GM10248 (cell line): ENCODE results near the gene WDFY1.
"Not testable (repeated sequence)": the region's sequence is repeated elsewhere in the genome, so short reads cannot be mapped to it uniquely, and the experiment has no call there.

Experiments used
- CTCF ChIA-PET: fragments of 300-600 bp; sonication (Branson Sonifier 250); formaldehyde crosslinking; extraction: SDS; loops from one replicate; lab custom pipeline; 2021; ENCODE audit warnings: antibody characterized with exemption; lab: Yijun Ruan, JAX
- POLR2A ChIA-PET: fragments of 350-650 bp; sonication (Branson Sonifier 250); formaldehyde crosslinking; extraction: SDS; loops from one replicate; lab custom pipeline; 2020; ENCODE audit warnings: antibody characterized with exemption; lab: Yijun Ruan, JAX
- DNase-seq: peaks from one replicate; pipeline ENCODE4 v3.0.0; 2012; ENCODE audit errors: extremely low spot score
- TF ChIP-seq, protein P1 (sequence below): IDR thresholded peaks from 2 replicates; pipeline ENCODE4 v1.5.1; 2012; ENCODE audit warnings: mild to moderate bottlenecking, low read depth; ENCODE audit errors: extremely low read depth, missing control alignments, control extremely low read depth

Gene WDFY1

GRCh38 chr2:223877721-223878410 is 67.3 kb downstream of the WDFY1 start:
- ChIA-PET POLR2A (no interaction called here), CTCF (interaction anchor here (1.1 to 1.6 kb wide), 5 partner anchors 10 to 31 kb away, joined by 3 to 4 read pairs (median 3); no protein-coding TSS in a partner anchor)
- no peak for DNase-seq
- TF ChIP-seq, protein P1, sequence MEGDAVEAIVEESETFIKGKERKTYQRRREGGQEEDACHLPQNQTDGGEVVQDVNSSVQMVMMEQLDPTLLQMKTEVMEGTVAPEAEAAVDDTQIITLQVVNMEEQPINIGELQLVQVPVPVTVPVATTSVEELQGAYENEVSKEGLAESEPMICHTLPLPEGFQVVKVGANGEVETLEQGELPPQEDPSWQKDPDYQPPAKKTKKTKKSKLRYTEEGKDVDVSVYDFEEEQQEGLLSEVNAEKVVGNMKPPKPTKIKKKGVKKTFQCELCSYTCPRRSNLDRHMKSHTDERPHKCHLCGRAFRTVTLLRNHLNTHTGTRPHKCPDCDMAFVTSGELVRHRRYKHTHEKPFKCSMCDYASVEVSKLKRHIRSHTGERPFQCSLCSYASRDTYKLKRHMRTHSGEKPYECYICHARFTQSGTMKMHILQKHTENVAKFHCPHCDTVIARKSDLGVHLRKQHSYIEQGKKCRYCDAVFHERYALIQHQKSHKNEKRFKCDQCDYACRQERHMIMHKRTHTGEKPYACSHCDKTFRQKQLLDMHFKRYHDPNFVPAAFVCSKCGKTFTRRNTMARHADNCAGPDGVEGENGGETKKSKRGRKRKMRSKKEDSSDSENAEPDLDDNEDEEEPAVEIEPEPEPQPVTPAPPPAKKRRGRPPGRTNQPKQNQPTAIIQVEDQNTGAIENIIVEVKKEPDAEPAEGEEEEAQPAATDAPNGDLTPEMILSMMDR, result no peak

GRCh38 chr2:223873672-223874071 is 71.5 kb downstream of the WDFY1 start:
- ChIA-PET POLR2A (no interaction called here), CTCF (interaction anchor here (1.2 to 1.7 kb wide), 3 partner anchors 16 to 24 kb away, joined by 3 to 4 read pairs (median 4); no protein-coding TSS in a partner anchor)
- no peak for DNase-seq
- TF ChIP-seq, protein P1, result no peak

DNA sequence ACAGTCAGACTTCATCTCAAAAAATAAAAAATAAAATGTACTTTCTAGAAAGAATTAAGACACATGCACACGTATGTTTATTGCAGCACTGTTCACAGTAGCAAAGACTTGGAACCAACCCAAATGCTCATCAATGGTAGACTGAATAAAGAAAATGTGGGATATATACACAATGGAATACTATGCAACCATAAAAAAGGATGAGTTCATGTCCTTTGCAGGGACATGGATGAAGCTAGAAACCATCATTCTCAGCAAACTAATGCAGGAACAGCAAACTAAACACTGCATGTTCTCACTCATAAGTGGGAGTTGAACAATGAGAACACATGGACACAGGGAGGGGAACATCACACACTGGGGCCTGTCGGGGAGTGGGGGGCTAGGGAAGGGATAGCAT is 72.4 kb downstream of the WDFY1 start:
- POLR2A ChIA-PET, DNase-seq: not testable (repeated sequence)
- CTCF ChIA-PET, result interaction anchor here (1.3 kb wide), 1 partner anchor 42 kb away, joined by 3 read pairs; no protein-coding TSS in a partner anchor

GRCh38 chr2:223871661-223872060 is 73.5 kb downstream of the WDFY1 start:
- CTCF ChIA-PET, result interaction anchor here (1.2 to 1.5 kb wide), 3 partner anchors 9 to 99 kb away, joined by 3 to 5 read pairs (median 3); no protein-coding TSS in a partner anchor
- POLR2A ChIA-PET, DNase-seq: not testable (repeated sequence)

DNA sequence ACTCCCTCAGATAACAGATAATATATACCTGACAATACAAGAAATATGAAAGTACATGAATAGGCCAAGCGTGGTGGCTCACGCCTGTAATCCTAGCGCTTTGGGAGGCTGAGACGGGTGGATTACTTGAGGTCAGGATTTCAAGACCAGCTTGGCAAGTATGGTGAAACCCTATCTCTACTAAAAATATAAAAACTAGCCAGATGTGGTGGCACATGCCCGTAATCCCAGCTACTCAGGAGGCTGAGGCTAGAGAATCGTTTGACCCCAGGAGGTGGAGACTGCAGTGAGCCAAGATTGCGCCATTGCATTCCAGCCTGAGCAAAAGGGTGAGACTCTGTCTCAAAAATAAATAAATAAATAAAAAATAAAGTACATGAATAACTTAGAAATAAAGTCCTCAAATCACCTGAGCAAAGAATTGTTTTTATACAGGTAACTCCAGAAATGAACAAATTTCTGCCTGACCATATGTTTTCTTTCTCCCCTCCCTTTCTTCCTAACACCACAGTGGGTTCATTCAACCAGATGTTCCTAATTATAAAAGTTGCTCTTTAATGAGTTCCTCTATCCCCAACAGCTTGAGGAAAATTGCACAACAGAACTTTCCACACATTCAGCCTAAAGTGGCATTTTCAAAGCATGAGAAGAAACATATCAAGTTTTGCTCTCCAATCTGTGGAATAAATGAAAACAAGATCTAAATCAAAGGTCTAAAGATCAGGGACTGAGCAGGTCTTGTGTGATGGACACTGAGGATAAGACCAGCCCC is 74.1 kb downstream of the WDFY1 start:
- no peak for DNase-seq
- TF ChIP-seq, protein P1, result no peak
- POLR2A ChIA-PET, result no interaction called here
- CTCF ChIA-PET, result interaction anchor here (1.2 to 1.5 kb wide), 2 partner anchors 10 to 99 kb away, joined by 3 to 5 read pairs; no protein-coding TSS in a partner anchor

GRCh38 chr2:223868005-223868404 is 77.1 kb downstream of the WDFY1 start:
- DNase-seq, result no peak
- TF ChIP-seq, protein P1, result no peak
- POLR2A ChIA-PET, result no interaction called here
- CTCF ChIA-PET, result interaction anchor here (1.1 to 3.1 kb wide), 5 partner anchors 8 to 102 kb away, joined by 3 to 8 read pairs (median 4); no protein-coding TSS in a partner anchor

GRCh38 chr2:223865907-223866508 is 79.1 kb downstream of the WDFY1 start:
- CTCF ChIA-PET, result interaction anchor here (1.6 to 2.0 kb wide), 2 partner anchors 8 to 13 kb away, joined by 3 to 4 read pairs; no protein-coding TSS in a partner anchor

More at GRCh38 chr2:223865907-223866508, 79.1 kb downstream of the WDFY1 start:
- TF ChIP-seq, protein P1, result no peak
- DNase-seq, result no peak
- POLR2A ChIA-PET, result no interaction called here
